Common myeloid progenitor, CD34-positive (primary cell): ENCODE data around the gene SUFU.
A peak's percentile ranks its signal among the peaks of the same experiment; 100 is the strongest.

Source experiments
- CTCF ChIA-PET: fragments of 350-600 bp; sonication (Branson Sonifier 250); formaldehyde crosslinking; loops from one replicate; lab custom pipeline; 2021; ENCODE audit warnings: antibody characterized with exemption; lab: Charles Lee
- POLR2A ChIA-PET: fragments of 350-600 bp; sonication (Branson Sonifier 250); formaldehyde crosslinking; loops from one replicate; lab custom pipeline; 2021; ENCODE audit warnings: antibody characterized with exemption; lab: Charles Lee
- DNase-seq, 3 donors: peaks; one replicate each; pipeline versions ENCODE4 v3.0.0 to v3.0.0-alpha.2; 2013
- H3K27ac ChIP-seq, 2 experiments: 1 replicate in 1 of 2; 2 replicates in 1 of 2; pipeline ENCODE4 v1.7.0; 2013; ENCODE audit warnings: inconsistent platforms in 2 of 2, low read length in 2 of 2, mild to moderate bottlenecking in 2 of 2, low read depth in 1 of 2, moderate library complexity in 1 of 2; ENCODE audit not compliant: severe bottlenecking in 2 of 2, insufficient read depth in 1 of 2, poor library complexity in 1 of 2
- H3K27me3 ChIP-seq, 5 experiments: replicated peaks in 2 of 5; 1 replicate in 3 of 5; 2 replicates in 2 of 5; pipeline versions ENCODE4 v1.6.1 to v1.7.0; 2013; ENCODE audit warnings: low read length in 4 of 5, mild to moderate bottlenecking in 2 of 5, moderate library complexity in 2 of 5, inconsistent platforms in 1 of 5; ENCODE audit not compliant: insufficient read depth in 5 of 5, control insufficient read depth in 4 of 5
- H3K36me3 ChIP-seq, 4 experiments: 1 replicate in 2 of 4; 2 replicates in 2 of 4; pipeline versions ENCODE4 v1.6.1 to v1.7.0; 2013; ENCODE audit warnings: low read length in 3 of 4, control low read depth in 1 of 4, mild to moderate bottlenecking in 1 of 4; ENCODE audit not compliant: control insufficient read depth in 4 of 4, insufficient read depth in 4 of 4
- H3K4me1 ChIP-seq, 4 experiments: 1 replicate in 3 of 4; 2 replicates in 1 of 4; pipeline versions ENCODE4 v1.6.1 to v1.7.1; 2013; ENCODE audit warnings: low read length in 3 of 4, mild to moderate bottlenecking in 3 of 4, control low read depth in 1 of 4, inconsistent platforms in 1 of 4, moderate library complexity in 1 of 4; ENCODE audit not compliant: control insufficient read depth in 4 of 4, insufficient read depth in 4 of 4; ENCODE audit errors: control extremely low read depth in 1 of 4
- H3K4me3 ChIP-seq, 7 experiments: 1 replicate in 4 of 7; 2 replicates in 3 of 7; pipeline versions ENCODE4 v1.5.1 to v1.7.0; 2013; ENCODE audit warnings: mild to moderate bottlenecking in 7 of 7, low read length in 6 of 7, moderate library complexity in 6 of 7, inconsistent platforms in 2 of 7, low read depth in 2 of 7, control low read depth in 1 of 7; ENCODE audit not compliant: insufficient read depth in 4 of 7, control insufficient read depth in 1 of 7; ENCODE audit errors: extremely low read depth in 1 of 7
- H3K9me3 ChIP-seq, 5 experiments: 1 replicate in 4 of 5; 2 replicates in 1 of 5; pipeline versions ENCODE4 v1.6.1 to v1.7.1; 2013; ENCODE audit warnings: low read length in 4 of 5, mild to moderate bottlenecking in 2 of 5, inconsistent platforms in 1 of 5, low read depth in 1 of 5, moderate library complexity in 1 of 5; ENCODE audit not compliant: control insufficient read depth in 4 of 5, insufficient read depth in 2 of 5; ENCODE audit errors: control extremely low read depth in 1 of 5
- WGBS: methylation state at CpG from one replicate; pipeline ENCODE4 v1.1.5; 2013; ENCODE audit not compliant: insufficient coverage; 5-methylcytosine and 5-hydroxymethylcytosine counted together

The SUFU gene

DNA sequence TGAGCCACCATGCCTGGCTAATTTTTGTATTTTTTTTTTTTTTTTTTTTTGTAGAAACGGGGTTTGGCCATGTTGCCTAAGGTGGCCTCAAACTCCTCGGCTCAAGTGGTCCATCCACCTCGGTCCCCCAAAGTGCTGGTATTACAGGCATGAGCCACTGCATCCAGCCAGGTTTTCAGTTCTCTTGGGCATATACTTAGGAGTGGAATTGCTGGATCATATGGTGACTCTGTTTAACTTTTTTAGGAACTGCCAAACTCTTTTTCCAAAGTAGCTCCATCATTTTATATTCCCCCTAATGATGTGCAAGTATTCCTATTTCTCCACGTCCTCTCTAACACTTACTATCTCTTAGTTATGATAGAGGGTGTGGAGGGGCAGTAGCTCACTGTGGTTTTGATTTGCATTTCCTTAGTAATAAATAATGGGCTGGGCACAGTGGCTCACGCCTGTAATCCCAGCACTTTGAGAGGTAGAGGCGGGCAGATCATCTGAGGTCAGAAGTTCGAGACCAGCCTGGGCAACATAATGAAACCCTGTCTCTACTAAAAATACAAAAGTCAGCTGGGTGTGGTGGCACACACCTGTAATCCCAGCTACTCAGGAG, 41.6 kb downstream of the SUFU start:
- Histone ChIP-seq H3K4me3 (no peak overlapping the region), H3K27ac (no peak overlapping the region), H3K27me3 (no peaks in the 10 kb centered on the region), H3K36me3 (peaks cover 4 to 7% (median 5%) of the 10 kb centered on the region in 4 experiments), H3K9me3 (no peaks in the 10 kb centered on the region), H3K4me1 (peaks cover 0 to 19% (median 16%) of the 10 kb centered on the region in 4 experiments)
- CTCF ChIA-PET, result interaction anchor here (0.6 to 0.7 kb wide), 2 partner anchors 35 to 67 kb away, joined by 3 read pairs; no protein-coding TSS in a partner anchor
- no peak for DNase-seq
- POLR2A ChIA-PET, result no interaction called here
- 92% methylated on average over 2 of the region's 7 CpGs for WGBS

DNA sequence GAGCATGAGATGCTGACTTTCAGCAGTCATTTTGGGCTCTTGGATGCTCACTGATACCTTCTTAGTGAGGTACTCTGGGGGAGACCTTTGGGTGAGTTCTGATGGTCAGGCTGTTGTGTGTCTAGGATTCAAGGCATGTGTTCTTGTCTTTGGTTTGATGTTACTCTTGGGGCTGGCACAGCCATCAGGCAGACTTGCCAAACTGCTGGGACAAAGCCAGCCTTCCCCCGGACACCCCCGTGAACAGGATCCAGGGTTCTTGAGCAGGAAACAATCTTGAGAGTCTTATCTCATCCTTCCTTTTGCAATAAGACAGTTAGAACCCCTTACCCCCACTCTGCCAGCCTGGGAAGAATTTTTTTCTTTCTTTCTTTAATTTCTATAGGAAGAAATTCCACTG, 42.2 kb downstream of the SUFU start:
- WGBS, result 0% methylated on average over 2 of the region's 2 CpGs
- Histone ChIP-seq H3K27me3 (no peaks in the 10 kb centered on the region), H3K27ac (no peak overlapping the region), H3K9me3 (no peaks in the 10 kb centered on the region), H3K4me3 (no peak overlapping the region), H3K4me1 (peaks cover 0 to 19% (median 16%) of the 10 kb centered on the region in 4 experiments), H3K36me3 (peaks cover 6 to 13% (median 9%) of the 10 kb centered on the region in 4 experiments)
- CTCF ChIA-PET, result interaction anchor here (0.6 to 0.7 kb wide), 2 partner anchors 35 to 68 kb away, joined by 3 read pairs; no protein-coding TSS in a partner anchor
- POLR2A ChIA-PET, result no interaction called here
- DNase-seq, result no peak

DNA sequence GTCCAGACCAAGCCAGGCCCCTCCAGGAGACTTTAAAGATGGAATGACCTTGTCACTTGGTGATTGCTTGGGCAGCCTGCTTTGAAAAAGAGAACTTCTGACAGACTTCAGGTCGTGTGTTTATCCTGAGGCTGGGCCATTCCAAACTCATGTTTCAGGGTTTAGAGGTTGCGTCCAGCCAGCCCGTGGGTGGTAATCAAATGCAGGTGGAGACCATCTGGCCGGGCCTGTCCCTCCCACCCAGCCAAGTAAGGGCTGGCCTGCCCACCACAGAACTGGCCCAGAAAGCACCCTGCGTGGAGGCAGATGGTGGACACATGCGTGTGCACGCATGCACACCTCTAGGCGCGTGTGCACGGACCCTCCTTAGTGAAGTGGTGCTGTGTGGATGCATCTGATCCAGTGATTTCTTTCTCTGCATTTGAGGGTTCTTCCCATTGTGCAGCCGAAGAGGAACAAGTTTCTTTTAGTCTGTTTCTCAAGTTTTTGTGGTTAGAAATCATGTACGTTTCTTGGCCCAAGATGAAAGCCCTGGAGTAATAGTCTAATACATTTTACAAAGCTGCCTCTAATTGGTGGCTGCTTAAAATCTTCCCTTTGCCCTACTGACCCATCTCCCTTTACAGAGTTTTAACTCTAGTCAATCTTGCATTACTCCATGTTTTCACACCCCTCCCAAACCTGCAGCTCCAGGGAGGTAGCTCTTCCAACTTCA, 43.0 kb downstream of the SUFU start:
- ChIA-PET POLR2A (no interaction called here), CTCF (interaction anchor here (0.9 to 1.5 kb wide), 3 partner anchors 21 to 33 kb away, joined by 3 read pairs; no protein-coding TSS in a partner anchor)
- 82% methylated on average over 10 of the region's 12 CpGs for WGBS
- H3K27ac ChIP-seq, result peak overlapping the region in 1 of 2 experiments; percentile 0
- no peak overlapping the region for H3K4me3 ChIP-seq
- no peaks in the 10 kb centered on the region for H3K9me3 ChIP-seq
- H3K36me3 ChIP-seq, result peaks cover 10 to 16% (median 11%) of the 10 kb centered on the region in 4 experiments
- H3K4me1 ChIP-seq, result peaks cover 0 to 19% (median 16%) of the 10 kb centered on the region in 4 experiments
- DNase-seq, result peak in 2 of 3 donors; percentile 17 to 31
- no peaks in the 10 kb centered on the region for H3K27me3 ChIP-seq

GRCh38 chr10:102549549-102549948, 45.8 kb downstream of the SUFU start:
- CTCF ChIA-PET, result interaction anchor here (0.6 to 1.1 kb wide), 3 partner anchors 10 to 713 kb away, joined by 3 to 4 read pairs (median 3); no protein-coding TSS in a partner anchor

DNA sequence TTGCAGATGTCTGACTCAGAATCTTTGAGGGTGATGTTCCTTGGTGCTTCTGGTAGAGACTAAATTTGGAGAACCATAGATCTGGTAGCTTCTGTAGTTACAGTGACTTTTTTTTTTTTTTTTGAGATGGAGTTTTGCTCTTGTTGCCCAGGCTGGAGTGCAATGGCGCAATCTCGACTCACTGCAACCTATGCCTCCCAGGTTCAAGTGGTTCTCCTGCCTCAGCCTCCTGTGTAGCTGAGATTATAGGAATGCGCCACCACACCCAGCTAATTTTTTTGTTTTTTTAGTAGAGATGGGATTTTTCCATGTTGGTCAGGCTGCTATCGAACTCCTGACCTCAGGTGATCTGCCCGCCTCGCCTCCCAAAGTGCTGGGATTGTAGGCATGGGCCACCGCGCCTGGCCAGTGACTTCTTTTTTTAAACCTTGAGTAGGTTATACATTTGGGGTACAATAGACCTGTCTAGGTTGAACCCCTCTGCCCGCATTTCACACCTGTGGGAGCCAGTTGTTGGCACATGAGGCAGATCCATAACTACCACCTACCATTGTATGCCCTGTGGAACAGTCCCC, 47.0 kb downstream of the SUFU start:
- H3K27ac ChIP-seq, result no peak overlapping the region
- no peak overlapping the region for H3K4me3 ChIP-seq
- H3K9me3 ChIP-seq, result no peaks in the 10 kb centered on the region
- no peaks in the 10 kb centered on the region for H3K27me3 ChIP-seq
- H3K4me1 ChIP-seq, result peaks cover 0 to 18% (median 15%) of the 10 kb centered on the region in 4 experiments
- no peak for DNase-seq
- POLR2A ChIA-PET, result no interaction called here
- CTCF ChIA-PET, result interaction anchor here (1.1 kb wide), 1 partner anchor 11 kb away, joined by 3 read pairs; no protein-coding TSS in a partner anchor
- peaks cover 12 to 21% (median 17%) of the 10 kb centered on the region in 4 experiments for H3K36me3 ChIP-seq
- 100% methylated on average over 7 of the region's 9 CpGs for WGBS

More at GRCh38 chr10:102549549-102549948, 45.8 kb downstream of the SUFU start:
- Histone ChIP-seq H3K9me3 (no peaks in the 10 kb centered on the region), H3K27ac (no peak overlapping the region), H3K4me3 (no peak overlapping the region), H3K27me3 (no peaks in the 10 kb centered on the region), H3K4me1 (peaks cover 0 to 19% (median 16%) of the 10 kb centered on the region in 4 experiments), H3K36me3 (peaks cover 12 to 21% (median 17%) of the 10 kb centered on the region in 4 experiments)
- DNase-seq, result no peak
- 100% methylated on average over 1 of the region's 1 CpG for WGBS
- POLR2A ChIA-PET, result no interaction called here

DNA sequence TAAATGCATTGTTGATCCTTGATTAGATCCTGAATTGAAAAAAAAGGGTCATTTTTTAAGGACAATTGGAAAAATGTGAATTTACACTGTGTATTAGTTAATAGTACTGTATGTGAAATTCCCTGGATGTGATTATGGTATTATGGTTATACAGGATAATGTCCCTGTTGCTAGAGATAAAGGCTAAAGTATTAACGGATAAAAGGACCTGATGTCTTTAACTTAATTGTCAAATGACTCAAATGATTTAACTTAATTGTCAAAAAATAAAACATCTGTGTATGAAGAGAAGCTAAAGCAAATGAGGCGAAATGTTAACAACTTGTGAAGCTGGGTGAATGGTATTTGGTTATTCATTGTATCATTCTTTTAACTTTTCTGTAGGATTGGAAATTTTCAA, 48.8 kb downstream of the SUFU start:
- Histone ChIP-seq H3K36me3 (peaks cover 12 to 21% (median 17%) of the 10 kb centered on the region in 4 experiments), H3K9me3 (no peaks in the 10 kb centered on the region), H3K27me3 (no peaks in the 10 kb centered on the region), H3K4me3 (no peak overlapping the region), H3K27ac (no peak overlapping the region), H3K4me1 (no peaks in the 10 kb centered on the region)
- ChIA-PET POLR2A (no interaction called here), CTCF (no interaction called here)
- no peak for DNase-seq
- 100% methylated on average over 1 of the region's 2 CpGs for WGBS
